A549 (cell line): ENCODE results near the gene CACNA1C. TPM values are rescaled to one million over a fixed set of nuclear protein-coding genes. Genes with fewer than 3 reads are reported as not detected.

Experiments
- ATAC-seq, 2 experiments: fragments of 200-7000 bp in 1 of 2; fragments of >200 bp in 1 of 2; cut with Nextera tagmentation in 1 of 2; cut with Tn5 transposase in 1 of 2; 3 replicates each; pipeline versions ENCODE4 v1.8.0 to v1.9.1; 2018 to 2020; ENCODE audit warnings: mild to moderate bottlenecking in 1 of 2, moderate library complexity in 1 of 2
- CTCF ChIA-PET: fragments of 300-600 bp; sonication (Branson Sonifier 250); formaldehyde crosslinking; extraction: SDS; loops from one replicate; lab custom pipeline; 2021; ENCODE audit warnings: antibody characterized with exemption, inconsistent platforms; lab: Yijun Ruan, JAX
- POLR2A ChIA-PET: fragments of 350-600 bp; formaldehyde crosslinking; extraction: SDS; loops from one replicate; lab custom pipeline; 2021; ENCODE audit warnings: antibody characterized with exemption, inconsistent platforms; lab: Yijun Ruan, JAX
- DNase-seq, 2 experiments: peaks; one replicate each; pipeline versions ENCODE4 v3.0.0 to v3.0.0-alpha.2; 2011 to 2016; ENCODE audit warnings: low read depth in 1 of 2, low spot score in 1 of 2
- FAIRE-seq: peaks from 2 replicates; lab custom pipeline; 2011; peaks lifted over from hg19 to GRCh38; lab: Jason Lieb, UNC
- H3K27ac ChIP-seq, 2 experiments: fragments of >200 bp; sonication (Bioruptor Twin); formaldehyde crosslinking; 3 replicates each; pipeline ENCODE4 v1.5.1; 2016 to 2017
- H3K4me1 ChIP-seq: fragments of >200 bp; sonication (Bioruptor Twin); formaldehyde crosslinking; 3 replicates; pipeline ENCODE4 v1.6.1; 2016
- H3K4me2 ChIP-seq: fragments of >200 bp; sonication (Bioruptor Twin); formaldehyde crosslinking; 3 replicates; pipeline ENCODE4 v1.6.1; 2016
- H3K4me3 ChIP-seq: fragments of >200 bp; sonication (Bioruptor Twin); formaldehyde crosslinking; 3 replicates; pipeline ENCODE4 v1.5.1; 2016
- H3K9me3 ChIP-seq: fragments of >200 bp; sonication (Bioruptor Twin); formaldehyde crosslinking; 3 replicates; pipeline ENCODE4 v1.6.1; 2016
- CHD4 ChIP-seq: fragments of 200-600 bp; sonication (generic); IDR thresholded peaks from 2 replicates; pipeline ENCODE4 v1.6.1; 2016; ENCODE audit warnings: antibody characterized with exemption, mild to moderate bottlenecking, borderline replicate concordance
- EHMT2 ChIP-seq: fragments of 200-600 bp; sonication (generic); IDR thresholded peaks from 2 replicates; pipeline ENCODE4 v1.6.1; 2016; ENCODE audit warnings: antibody characterized with exemption, low read depth, mild to moderate bottlenecking, moderate library complexity
- FOSB ChIP-seq: fragments of 250-450 bp; sonication (Bioruptor Pico); IDR thresholded peaks from 2 replicates; pipeline ENCODE4 v1.5.0; 2020; ENCODE audit warnings: mild to moderate bottlenecking, moderate library complexity
- MAFK ChIP-seq: fragments of 450-650 bp; IDR thresholded peaks from 2 replicates; pipeline ENCODE4 v1.6.1; 2014; ENCODE audit not compliant: partially characterized antibody
- NFE2L2 ChIP-seq: fragments of 150-350 bp; conservative IDR thresholded peaks from 2 replicates; pipeline ENCODE4 v1.6.1; 2014; ENCODE audit warnings: low read length
- NPAS2 ChIP-seq: fragments of 250-450 bp; sonication (Bioruptor Pico); IDR thresholded peaks from 2 replicates; pipeline ENCODE4 v1.8.0; 2022; ENCODE audit warnings: mild to moderate bottlenecking, moderate library complexity, borderline replicate concordance
- RARB ChIP-seq: fragments of 250-450 bp; sonication (Bioruptor Pico); IDR thresholded peaks from 2 replicates; pipeline ENCODE4 v1.8.0; 2021; ENCODE audit warnings: mild to moderate bottlenecking, moderate library complexity
- RCOR1 ChIP-seq: fragments of 150-350 bp; IDR thresholded peaks from 2 replicates; pipeline ENCODE4 v1.6.1; 2014; ENCODE audit warnings: antibody characterized with exemption, low read length, low read depth
- RNF2 ChIP-seq: fragments of 200-600 bp; sonication (generic); IDR thresholded peaks from 2 replicates; pipeline ENCODE4 v1.6.1; 2016; ENCODE audit warnings: low read depth, mild to moderate bottlenecking, antibody characterized with exemption, moderate library complexity, borderline replicate concordance
- TFCP2L1 ChIP-seq: fragments of 250-450 bp; sonication (Bioruptor Pico); IDR thresholded peaks from 2 replicates; pipeline ENCODE4 v1.5.0; 2021; ENCODE audit warnings: mild to moderate bottlenecking
- TP53 ChIP-seq: fragments of 250-450 bp; sonication (Bioruptor Pico); IDR thresholded peaks from 2 replicates; pipeline ENCODE4 v1.5.0; 2021; ENCODE audit warnings: mild to moderate bottlenecking, moderate library complexity
- ZC3H11A ChIP-seq: fragments of 450-650 bp; IDR thresholded peaks from 2 replicates; pipeline ENCODE4 v1.6.1; 2014; ENCODE audit warnings: antibody characterized with exemption, mild to moderate bottlenecking
- ZFP36 ChIP-seq: fragments of 450-650 bp; IDR thresholded peaks from 2 replicates; pipeline ENCODE4 v1.6.1; 2014; ENCODE audit warnings: borderline replicate concordance; ENCODE audit not compliant: partially characterized antibody
- WGBS: methylation state at CpG from one replicate; pipeline ENCODE4 v1.1.6; 2017; ENCODE audit errors: missing lambda C conversion rate; 5-methylcytosine and 5-hydroxymethylcytosine counted together
- polyA plus RNA-seq, 4 experiments: library from polyadenylated mRNA; depleted of rRNA in 3 of 4; stranded (reverse); fragments of >200 nt; fragmentation: RNase III in 1 of 4; extraction: RNeasy Plus Mini Kit Qiagen cat#74134 plus additional on column Dnase treatment in 1 of 4; gene quantifications; 2 replicates in 3 of 4; 3 replicates in 1 of 4; pipeline ENCODE4 v1.2.3, GENCODE V29; 2011 to 2017
- TF ChIP-seq, protein P1 (sequence below): fragments of 200-600 bp; sonication (generic); IDR thresholded peaks from 2 replicates; pipeline ENCODE4 v1.6.1; 2016; ENCODE audit warnings: antibody characterized with exemption, mild to moderate bottlenecking, moderate library complexity
- TF ChIP-seq, protein P2 (sequence below): fragments of >200 bp; sonication (Bioruptor Twin); formaldehyde crosslinking; IDR thresholded peaks from 2 replicates; pipeline ENCODE4 v1.6.1; 2016

Gene CACNA1C
- polyA plus RNA-seq, 2 of the 4 experiments (the other 2 are of a cell fraction), result not detected

DNA sequence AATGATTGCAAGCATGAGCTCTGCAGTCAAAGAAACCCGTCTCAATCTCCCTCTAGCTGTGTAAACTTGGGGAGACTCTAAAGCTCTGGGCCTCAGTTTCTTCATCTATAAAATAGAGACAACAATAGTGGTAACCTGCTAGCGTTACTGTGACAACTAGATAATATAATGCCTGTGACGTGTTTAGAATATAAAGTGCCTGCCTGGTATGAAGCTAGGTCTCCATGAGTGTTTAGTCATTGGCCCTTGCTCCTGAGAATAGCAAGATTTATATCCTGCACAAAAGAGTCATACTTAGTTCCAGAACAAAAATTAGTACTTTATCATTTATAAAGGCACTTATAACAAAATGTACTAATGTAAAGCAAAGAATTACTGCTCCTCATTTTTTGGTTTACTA is 39.7 kb upstream of the CACNA1C start:
- ChIA-PET POLR2A (no interaction called here), CTCF (interaction anchor here (1.2 to 1.5 kb wide), 2 partner anchors 34 to 222 kb away, joined by 3 read pairs; no protein-coding TSS in a partner anchor)
- no peak for TF ChIP-seq ZC3H11A
- ATAC-seq, result no peak
- Histone ChIP-seq H3K9me3 (no peaks in the 10 kb centered on the region), H3K4me3 (no peak overlapping the region), H3K27ac (no peak overlapping the region), H3K4me2 (no peak overlapping the region), H3K4me1 (no peaks in the 10 kb centered on the region)
- DNase-seq, result no peak
- no peak for FAIRE-seq
- WGBS, result 73% methylated on average over 3 of the region's 3 CpGs

DNA sequence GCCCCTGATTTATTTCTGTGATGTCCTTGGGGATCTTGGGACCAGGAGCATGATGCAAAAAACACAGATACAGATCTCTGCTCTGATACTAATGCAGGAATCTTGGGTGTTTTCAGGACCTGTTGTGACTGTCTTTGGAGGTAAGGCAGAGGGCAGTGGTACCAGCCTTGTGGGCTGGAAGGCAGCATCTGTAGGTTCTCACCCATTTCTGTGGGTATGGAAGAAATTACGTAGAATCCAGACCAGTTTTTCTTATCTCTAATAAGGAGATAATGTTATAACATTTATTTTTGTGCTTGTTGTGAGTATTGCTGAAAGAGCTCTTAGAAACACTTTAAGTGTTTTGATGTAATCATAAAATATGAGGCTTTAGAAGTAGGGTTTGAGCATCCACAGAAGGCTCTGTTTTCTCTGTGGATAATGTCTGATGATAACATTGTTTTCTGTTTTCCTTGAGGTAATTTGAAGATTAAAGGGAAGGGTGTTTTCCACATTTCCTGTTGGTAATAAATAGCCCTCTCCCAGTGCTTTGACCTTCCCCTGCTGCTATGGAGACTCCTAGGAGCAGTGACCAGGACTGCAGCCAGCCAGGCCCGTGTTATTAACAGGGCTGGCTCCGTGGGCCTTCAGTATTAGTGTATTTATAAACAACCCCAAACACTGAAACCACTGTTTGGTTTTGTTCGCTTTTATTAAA is 39.1 kb upstream of the CACNA1C start:
- no peak overlapping the region for H3K27ac ChIP-seq
- no peak for DNase-seq
- no peak for TF ChIP-seq TP53 (CRISPR knock-in tag)
- no peak for TF ChIP-seq NPAS2
- CTCF ChIA-PET, result interaction anchor here (1.2 kb wide), 1 partner anchor 34 kb away, joined by 3 read pairs; no protein-coding TSS in a partner anchor
- no peak for ATAC-seq
- POLR2A ChIA-PET, result no interaction called here
- FAIRE-seq, result no peak
- H3K4me3 ChIP-seq, result no peak overlapping the region
- whole genome bisulfite sequencing, result 52% methylated on average over 4 of the region's 4 CpGs
- no peaks in the 10 kb centered on the region for H3K9me3 ChIP-seq
- H3K4me2 ChIP-seq, result no peak overlapping the region
- no peaks in the 10 kb centered on the region for H3K4me1 ChIP-seq

DNA sequence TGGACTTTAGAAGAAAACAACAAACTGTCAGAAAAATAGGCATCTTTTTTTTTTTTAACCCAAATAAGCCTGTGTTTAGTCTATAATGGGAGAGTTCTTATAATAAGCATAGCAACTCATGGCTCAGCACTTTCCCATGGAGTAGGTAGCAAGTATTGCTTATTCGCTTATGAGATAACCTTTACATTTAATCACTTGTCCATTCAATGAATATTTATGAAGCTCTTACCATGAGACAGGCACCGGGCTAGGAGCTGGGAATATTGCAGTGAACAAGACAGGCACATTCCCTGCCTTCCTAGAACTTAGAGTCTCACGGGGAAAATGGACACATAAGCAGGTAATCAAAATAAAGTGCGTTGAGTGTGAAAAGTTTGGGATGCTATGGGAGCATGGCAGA is 38.6 kb upstream of the CACNA1C start:
- ATAC-seq (no peak), DNase-seq (no peak), FAIRE-seq (no peak)
- Histone ChIP-seq H3K4me2 (no peak overlapping the region), H3K9me3 (no peaks in the 10 kb centered on the region), H3K27ac (no peak overlapping the region), H3K4me1 (no peaks in the 10 kb centered on the region), H3K4me3 (no peak overlapping the region)
- ChIA-PET CTCF (no interaction called here), POLR2A (no interaction called here)
- WGBS, result 59% methylated on average over 4 of the region's 4 CpGs
- TF ChIP-seq FOSB (no peak), RNF2 (no peak), RCOR1 (no peak), ZFP36 (no peak), RARB (no peak), NPAS2 (no peak), EHMT2 (no peak), TP53 (CRISPR knock-in tag) (no peak), CHD4 (no peak), ZC3H11A (no peak), NFE2L2 (no peak), TFCP2L1 (CRISPR knock-in tag) (no peak), MAFK (no peak)
- TF ChIP-seq, protein P1, sequence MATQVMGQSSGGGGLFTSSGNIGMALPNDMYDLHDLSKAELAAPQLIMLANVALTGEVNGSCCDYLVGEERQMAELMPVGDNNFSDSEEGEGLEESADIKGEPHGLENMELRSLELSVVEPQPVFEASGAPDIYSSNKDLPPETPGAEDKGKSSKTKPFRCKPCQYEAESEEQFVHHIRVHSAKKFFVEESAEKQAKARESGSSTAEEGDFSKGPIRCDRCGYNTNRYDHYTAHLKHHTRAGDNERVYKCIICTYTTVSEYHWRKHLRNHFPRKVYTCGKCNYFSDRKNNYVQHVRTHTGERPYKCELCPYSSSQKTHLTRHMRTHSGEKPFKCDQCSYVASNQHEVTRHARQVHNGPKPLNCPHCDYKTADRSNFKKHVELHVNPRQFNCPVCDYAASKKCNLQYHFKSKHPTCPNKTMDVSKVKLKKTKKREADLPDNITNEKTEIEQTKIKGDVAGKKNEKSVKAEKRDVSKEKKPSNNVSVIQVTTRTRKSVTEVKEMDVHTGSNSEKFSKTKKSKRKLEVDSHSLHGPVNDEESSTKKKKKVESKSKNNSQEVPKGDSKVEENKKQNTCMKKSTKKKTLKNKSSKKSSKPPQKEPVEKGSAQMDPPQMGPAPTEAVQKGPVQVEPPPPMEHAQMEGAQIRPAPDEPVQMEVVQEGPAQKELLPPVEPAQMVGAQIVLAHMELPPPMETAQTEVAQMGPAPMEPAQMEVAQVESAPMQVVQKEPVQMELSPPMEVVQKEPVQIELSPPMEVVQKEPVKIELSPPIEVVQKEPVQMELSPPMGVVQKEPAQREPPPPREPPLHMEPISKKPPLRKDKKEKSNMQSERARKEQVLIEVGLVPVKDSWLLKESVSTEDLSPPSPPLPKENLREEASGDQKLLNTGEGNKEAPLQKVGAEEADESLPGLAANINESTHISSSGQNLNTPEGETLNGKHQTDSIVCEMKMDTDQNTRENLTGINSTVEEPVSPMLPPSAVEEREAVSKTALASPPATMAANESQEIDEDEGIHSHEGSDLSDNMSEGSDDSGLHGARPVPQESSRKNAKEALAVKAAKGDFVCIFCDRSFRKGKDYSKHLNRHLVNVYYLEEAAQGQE, result no peak
- TF ChIP-seq, protein P2, sequence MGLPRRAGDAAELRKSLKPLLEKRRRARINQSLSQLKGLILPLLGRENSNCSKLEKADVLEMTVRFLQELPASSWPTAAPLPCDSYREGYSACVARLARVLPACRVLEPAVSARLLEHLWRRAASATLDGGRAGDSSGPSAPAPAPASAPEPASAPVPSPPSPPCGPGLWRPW, result no peak
